Endometrium (tissue), 2 donors: ENCODE measurements around the gene POMGNT1.

Experiments
- FAIRE-seq: peaks from 2 replicates; lab custom pipeline; 2012; peaks lifted over from hg19 to GRCh38; lab: Jason Lieb, UNC
- donor health status: control.
- donor health status: control.

Gene POMGNT1

GRCh38 chr1:46210561-46210960 lies 12.3 kb upstream of the POMGNT1 start:
- FAIRE-seq = no peak

- FAIRE-seq = no peak
These were observed 8.2 kb upstream of the POMGNT1 start for GRCh38 chr1:46206399-46206798.

GRCh38 chr1:46205791-46206190 lies 7.6 kb upstream of the POMGNT1 start:
- no peak for FAIRE-seq

GRCh38 chr1:46205141-46205540 lies 6.9 kb upstream of the POMGNT1 start:
- FAIRE-seq = no peak

- no peak for FAIRE-seq
These were observed 6.1 kb upstream of the POMGNT1 start for GRCh38 chr1:46204406-46204742.

- no peak for FAIRE-seq
These were observed 5.6 kb upstream of the POMGNT1 start for GRCh38 chr1:46203738-46204405.

- FAIRE-seq = no peak
These were observed 1.1 kb upstream of the POMGNT1 start for GRCh38 chr1:46199233-46199749.

- FAIRE-seq = no peak
These were observed 672 bp downstream of the POMGNT1 start for GRCh38 chr1:46197560-46197963.

GRCh38 chr1:46196609-46197008 lies 1.6 kb downstream of the POMGNT1 start:
- FAIRE-seq = no peak

GRCh38 chr1:46194641-46195193 lies 3.5 kb downstream of the POMGNT1 start:
- no peak for FAIRE-seq

- no peak for FAIRE-seq
These were observed 4.2 kb downstream of the POMGNT1 start for GRCh38 chr1:46193984-46194570.

- no peak for FAIRE-seq
These were observed 4.9 kb downstream of the POMGNT1 start for GRCh38 chr1:46193285-46193684.

- FAIRE-seq = no peak
These were observed 6.1 kb downstream of the POMGNT1 start for GRCh38 chr1:46192171-46192570.

GRCh38 chr1:46191033-46191701 lies 7.1 kb downstream of the POMGNT1 start:
- no peak for FAIRE-seq

- FAIRE-seq = no peak
These were observed 7.7 kb downstream of the POMGNT1 start for GRCh38 chr1:46190539-46190938.

- FAIRE-seq = no peak
These were observed 9.8 kb downstream of the POMGNT1 start for GRCh38 chr1:46188295-46189030.

GRCh38 chr1:46187106-46187869 lies 10.9 kb downstream of the POMGNT1 start:
- no peak for FAIRE-seq

GRCh38 chr1:46186076-46186475 lies 12.2 kb downstream of the POMGNT1 start:
- FAIRE-seq = no peak

GRCh38 chr1:46184920-46185658 lies 13.1 kb downstream of the POMGNT1 start:
- no peak for FAIRE-seq

GRCh38 chr1:46183926-46184557 lies 14.2 kb downstream of the POMGNT1 start:
- FAIRE-seq = no peak
